SIG-M5 treated with dmso at 0.1 percent for 504 hours (cell line): ENCODE results near the gene FMN2.

Experiments used
- DNase-seq: peaks from one replicate; lab custom pipeline; 2025; ENCODE audit not compliant: unreplicated experiment; lab: John Stamatoyannopoulos, UW

FMN2 gene

GRCh38 chr1:240193679-240194078 lies 102.0 kb downstream of the FMN2 start:
- DNase-seq = no peak

GRCh38 chr1:240194120-240194519 lies 102.4 kb downstream of the FMN2 start:
- no peak for DNase-seq

GRCh38 chr1:240198376-240198775 lies 106.7 kb downstream of the FMN2 start:
- DNase-seq = no peak

GRCh38 chr1:240199758-240200645 lies 108.3 kb downstream of the FMN2 start:
- no peak for DNase-seq

- DNase-seq = no peak
These were observed 110.2 kb downstream of the FMN2 start for GRCh38 chr1:240201931-240202330.

- no peak for DNase-seq
These were observed 115.5 kb downstream of the FMN2 start for GRCh38 chr1:240207073-240207709.

- no peak for DNase-seq
These were observed 118.3 kb downstream of the FMN2 start for GRCh38 chr1:240210026-240210425.

GRCh38 chr1:240212556-240212955 lies 120.9 kb downstream of the FMN2 start:
- DNase-seq = no peak

GRCh38 chr1:240217403-240217802 lies 125.7 kb downstream of the FMN2 start:
- no peak for DNase-seq

GRCh38 chr1:240219104-240219503 lies 127.4 kb downstream of the FMN2 start:
- DNase-seq = no peak

- DNase-seq = no peak
These were observed 134.4 kb downstream of the FMN2 start for GRCh38 chr1:240226102-240226501.

- DNase-seq = no peak
These were observed 139.1 kb downstream of the FMN2 start for GRCh38 chr1:240230816-240231215.

GRCh38 chr1:240232530-240232929 lies 140.8 kb downstream of the FMN2 start:
- no peak for DNase-seq

GRCh38 chr1:240234485-240235210 lies 143.0 kb downstream of the FMN2 start:
- DNase-seq = no peak

- DNase-seq = no peak
These were observed 144.0 kb downstream of the FMN2 start for GRCh38 chr1:240235521-240236288.

- no peak for DNase-seq
These were observed 145.6 kb downstream of the FMN2 start for GRCh38 chr1:240237305-240237721.

- DNase-seq = no peak
These were observed 147.6 kb downstream of the FMN2 start for GRCh38 chr1:240239309-240239708.

- no peak for DNase-seq
These were observed 149.6 kb downstream of the FMN2 start for GRCh38 chr1:240241278-240241677.

- DNase-seq = no peak
These were observed 151.0 kb downstream of the FMN2 start for GRCh38 chr1:240242601-240243144.

GRCh38 chr1:240244968-240245628 lies 153.4 kb downstream of the FMN2 start:
- DNase-seq = no peak
